HG03521 (cell line): ENCODE results near the gene CELA2A.
"Not testable (repeated sequence)": the region's sequence is repeated elsewhere in the genome, so short reads cannot be mapped to it uniquely, and the experiment has no call there.

Source experiments
- ATAC-seq: cut with Tn5 transposase; IDR thresholded peaks from one replicate; pipeline ENCODE4 v1.9.1; 2021; ENCODE audit warnings: mild to moderate bottlenecking, moderate library complexity; ENCODE audit not compliant: unreplicated experiment

The CELA2A gene

GRCh38 chr1:15466955-15467625, 10.6 kb downstream of the CELA2A start:
- ATAC-seq, result not testable (repeated sequence)

GRCh38 chr1:15468145-15468544, 11.6 kb downstream of the CELA2A start:
- ATAC-seq, result no peak

- ATAC-seq, result no peak
These were observed 12.8 kb downstream of the CELA2A start for GRCh38 chr1:15469361-15469760.

- not testable (repeated sequence) for ATAC-seq
These were observed 13.4 kb downstream of the CELA2A start for GRCh38 chr1:15469821-15470448.

- ATAC-seq, result not testable (repeated sequence)
These were observed 14.5 kb downstream of the CELA2A start for GRCh38 chr1:15471067-15471466.

GRCh38 chr1:15471723-15472122, 15.2 kb downstream of the CELA2A start:
- ATAC-seq, result not testable (repeated sequence)

- ATAC-seq, result no peak
These were observed 16.1 kb downstream of the CELA2A start for GRCh38 chr1:15472587-15472986.

GRCh38 chr1:15475752-15476314, 19.3 kb downstream of the CELA2A start, which contains the start of gene CELA2B:
CELA2B (plus strand) TSS chr1:15476104; CDS start chr1:15476126, 22 bp downstream.
- ATAC-seq, result no peak

- no peak for ATAC-seq
These were observed 20.4 kb downstream of the CELA2A start for GRCh38 chr1:15476927-15477326.

- no peak for ATAC-seq
These were observed 21.2 kb downstream of the CELA2A start for GRCh38 chr1:15477646-15478212.

GRCh38 chr1:15479654-15480347, 23.3 kb downstream of the CELA2A start:
- no peak for ATAC-seq

- not testable (repeated sequence) for ATAC-seq
These were observed 25.9 kb downstream of the CELA2A start for GRCh38 chr1:15482455-15482854.

GRCh38 chr1:15482983-15483543, 26.5 kb downstream of the CELA2A start:
- not testable (repeated sequence) for ATAC-seq

GRCh38 chr1:15483971-15484370, 27.4 kb downstream of the CELA2A start:
- no peak for ATAC-seq

- ATAC-seq, result not testable (repeated sequence)
These were observed 27.9 kb downstream of the CELA2A start for GRCh38 chr1:15484443-15484842.

GRCh38 chr1:15485636-15486035, 29.1 kb downstream of the CELA2A start:
- no peak for ATAC-seq

- ATAC-seq, result not testable (repeated sequence)
These were observed 30.5 kb downstream of the CELA2A start for GRCh38 chr1:15486844-15487610.

- no peak for ATAC-seq
These were observed 31.8 kb downstream of the CELA2A start for GRCh38 chr1:15488371-15488770.

- no peak for ATAC-seq
These were observed 32.7 kb downstream of the CELA2A start for GRCh38 chr1:15489052-15489736.
